Astrocyte (in vitro differentiated cells and primary cell): Measurements from ENCODE around the gene CRIM1.

Experiments used
- CTCF ChIP-seq: IDR thresholded peaks from 2 replicates; pipeline ENCODE4 v1.5.1; 2011; ENCODE audit warnings: low read depth, mild to moderate bottlenecking, inconsistent platforms, low read length, moderate library complexity; ENCODE audit not compliant: insufficient read depth
- EZH2 ChIP-seq: IDR thresholded peaks from 2 replicates; pipeline ENCODE4 v1.6.1; 2012; ENCODE audit warnings: mild to moderate bottlenecking, low read length, inconsistent platforms; ENCODE audit not compliant: insufficient read depth

DNA sequence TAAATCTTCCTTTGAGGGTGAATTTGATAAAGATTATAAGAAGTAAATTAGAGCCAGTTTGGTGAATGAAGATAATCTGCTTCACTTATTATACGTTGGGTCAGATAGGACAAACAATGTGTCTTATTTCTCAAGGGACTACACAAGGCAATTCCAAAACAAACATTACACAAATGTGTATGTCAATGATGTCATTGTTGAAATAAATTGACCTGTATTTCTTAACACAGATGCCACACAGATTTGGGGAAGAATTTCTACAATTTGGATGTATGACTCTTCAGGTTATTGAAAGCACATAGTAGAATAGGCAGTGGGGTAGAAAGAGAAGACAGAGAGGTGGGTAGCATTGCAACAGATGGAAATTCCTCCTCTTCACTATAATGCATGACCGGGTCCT is 6.9 kb upstream of the CRIM1 start:
- no peak for TF ChIP-seq CTCF
- TF ChIP-seq EZH2 = no peak
